RWPE2 (cell line): ENCODE measurements around the gene OR2AE1.

Source experiments
- ATAC-seq: fragments of 200-7000 bp; cut with Tn5 transposase; 3 replicates; pipeline ENCODE4 v1.9.1; 2021; ENCODE audit warnings: low read depth
- DNase-seq: peaks from one replicate; pipeline ENCODE4 v3.0.0-alpha.2; 2020; ENCODE audit warnings: low spot score
- H3K27ac ChIP-seq: fragments of 450-650 bp; 2 replicates; pipeline ENCODE4 v1.5.1; 2017; ENCODE audit warnings: mild to moderate bottlenecking; ENCODE audit not compliant: poor library complexity, severe bottlenecking
- H3K27me3 ChIP-seq: fragments of 250-450 bp; sonication (Bioruptor Pico); 2 replicates; pipeline ENCODE4 v1.5.1; 2021; ENCODE audit warnings: mild to moderate bottlenecking, moderate library complexity; ENCODE audit not compliant: insufficient read depth, poor library complexity, severe bottlenecking
- H3K36me3 ChIP-seq: fragments of 250-450 bp; sonication (Bioruptor Pico); 2 replicates; pipeline ENCODE4 v1.5.1; 2020; ENCODE audit warnings: low read depth, mild to moderate bottlenecking, moderate library complexity
- H3K4me1 ChIP-seq: fragments of 250-450 bp; sonication (Bioruptor Pico); 2 replicates; pipeline ENCODE4 v1.5.1; 2021; ENCODE audit warnings: mild to moderate bottlenecking, moderate library complexity; ENCODE audit not compliant: insufficient read depth, poor library complexity, severe bottlenecking
- H3K4me3 ChIP-seq: fragments of 250-450 bp; sonication (Bioruptor Pico); 2 replicates; pipeline ENCODE4 v1.5.1; 2021; ENCODE audit warnings: mild to moderate bottlenecking, moderate library complexity; ENCODE audit not compliant: severe bottlenecking
- H3K9me3 ChIP-seq: fragments of 250-450 bp; sonication (Bioruptor Pico); 2 replicates; pipeline ENCODE4 v1.5.1; 2021; ENCODE audit warnings: mild to moderate bottlenecking, moderate library complexity; ENCODE audit not compliant: severe bottlenecking
- TF ChIP-seq, protein P1 (sequence below): fragments of 450-650 bp; IDR thresholded peaks from one replicate; pipeline ENCODE4 v1.5.1; 2017; ENCODE audit warnings: mild to moderate bottlenecking, moderate library complexity; ENCODE audit not compliant: poor library complexity, severe bottlenecking

The OR2AE1 gene

GRCh38 chr7:99837649-99838361, 39.0 kb downstream of the OR2AE1 start:
- DNase-seq (no peak), ATAC-seq (0 out of 3 replicates have a peak, but pooled peaks have one; percentile 44)
- no peaks in the 10 kb centered on the region for H3K4me1 ChIP-seq

GRCh38 chr7:99835189-99835588, 41.6 kb downstream of the OR2AE1 start:
- DNase-seq (no peak), ATAC-seq (no peak)
- Histone ChIP-seq H3K36me3 (no peaks in the 10 kb centered on the region), H3K9me3 (no peaks in the 10 kb centered on the region), H3K27ac (no peak overlapping the region), H3K4me3 (no peak overlapping the region), H3K4me1 (no peaks in the 10 kb centered on the region), H3K27me3 (no peaks in the 10 kb centered on the region)
- TF ChIP-seq, protein P1, sequence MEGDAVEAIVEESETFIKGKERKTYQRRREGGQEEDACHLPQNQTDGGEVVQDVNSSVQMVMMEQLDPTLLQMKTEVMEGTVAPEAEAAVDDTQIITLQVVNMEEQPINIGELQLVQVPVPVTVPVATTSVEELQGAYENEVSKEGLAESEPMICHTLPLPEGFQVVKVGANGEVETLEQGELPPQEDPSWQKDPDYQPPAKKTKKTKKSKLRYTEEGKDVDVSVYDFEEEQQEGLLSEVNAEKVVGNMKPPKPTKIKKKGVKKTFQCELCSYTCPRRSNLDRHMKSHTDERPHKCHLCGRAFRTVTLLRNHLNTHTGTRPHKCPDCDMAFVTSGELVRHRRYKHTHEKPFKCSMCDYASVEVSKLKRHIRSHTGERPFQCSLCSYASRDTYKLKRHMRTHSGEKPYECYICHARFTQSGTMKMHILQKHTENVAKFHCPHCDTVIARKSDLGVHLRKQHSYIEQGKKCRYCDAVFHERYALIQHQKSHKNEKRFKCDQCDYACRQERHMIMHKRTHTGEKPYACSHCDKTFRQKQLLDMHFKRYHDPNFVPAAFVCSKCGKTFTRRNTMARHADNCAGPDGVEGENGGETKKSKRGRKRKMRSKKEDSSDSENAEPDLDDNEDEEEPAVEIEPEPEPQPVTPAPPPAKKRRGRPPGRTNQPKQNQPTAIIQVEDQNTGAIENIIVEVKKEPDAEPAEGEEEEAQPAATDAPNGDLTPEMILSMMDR = no peak

More at GRCh38 chr7:99837649-99838361, 39.0 kb downstream of the OR2AE1 start:
- TF ChIP-seq, protein P1 = peak; percentile 57
- Histone ChIP-seq H3K27me3 (no peaks in the 10 kb centered on the region), H3K4me3 (no peak overlapping the region), H3K9me3 (no peaks in the 10 kb centered on the region), H3K36me3 (no peaks in the 10 kb centered on the region), H3K27ac (no peak overlapping the region)

DNA sequence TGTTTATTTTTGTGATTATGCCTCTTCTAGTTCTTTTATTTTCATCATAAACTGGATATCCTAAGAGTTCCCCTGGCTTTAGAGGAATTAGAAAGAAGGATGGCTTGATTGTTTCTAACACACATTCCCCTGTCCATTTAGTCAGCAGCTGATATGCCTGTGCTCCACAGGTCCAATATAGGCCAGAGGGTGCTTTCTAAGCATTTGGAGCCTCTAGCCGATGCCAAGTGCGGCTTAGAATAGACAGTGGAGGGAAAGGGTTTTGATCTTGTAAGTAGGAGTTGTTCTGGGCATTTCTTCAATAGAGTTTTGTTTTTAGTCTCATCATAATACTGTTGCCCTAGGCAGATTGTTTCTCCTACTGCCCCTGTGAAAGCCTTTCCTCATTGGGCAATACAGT, 42.5 kb downstream of the OR2AE1 start:
- no peaks in the 10 kb centered on the region for H3K4me1 ChIP-seq
- no peaks in the 10 kb centered on the region for H3K27me3 ChIP-seq
- no peaks in the 10 kb centered on the region for H3K9me3 ChIP-seq
- ATAC-seq (no peak), DNase-seq (no peak)
- no peak overlapping the region for H3K27ac ChIP-seq
- H3K4me3 ChIP-seq = no peak overlapping the region
- TF ChIP-seq, protein P1 = no peak
- H3K36me3 ChIP-seq = no peaks in the 10 kb centered on the region

DNA sequence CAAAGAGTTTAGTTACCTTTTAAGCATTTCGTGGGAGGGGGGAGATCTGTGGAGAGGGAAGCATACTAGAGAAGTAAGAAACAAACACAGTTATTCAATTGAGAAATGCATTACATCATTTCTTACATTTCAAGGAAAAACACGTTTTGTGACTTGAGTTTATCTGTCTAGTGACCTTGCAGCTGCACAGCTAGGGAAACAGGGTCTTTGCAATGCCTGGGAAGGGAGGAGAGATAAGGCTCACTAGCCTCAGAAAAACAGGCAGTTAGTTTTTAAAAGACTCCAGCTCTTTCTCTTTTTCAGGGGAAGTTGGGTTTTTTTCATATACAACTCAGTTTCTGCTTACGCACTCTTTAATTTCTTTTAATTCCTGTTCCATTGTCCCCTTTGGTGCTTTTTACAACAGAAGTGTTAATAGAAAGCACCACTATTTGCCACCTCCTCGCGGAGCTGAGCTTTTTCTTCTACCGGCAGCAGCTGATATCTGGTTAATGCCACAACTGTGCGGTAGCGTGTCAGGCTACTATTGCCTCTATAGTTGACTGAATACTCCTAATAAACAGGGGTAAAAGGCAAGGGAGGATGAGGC, 43.5 kb downstream of the OR2AE1 start:
- ATAC-seq = no peak
- Histone ChIP-seq H3K4me3 (no peak overlapping the region), H3K27ac (no peak overlapping the region)

More for the DNA sequence above, 43.5 kb downstream of the OR2AE1 start:
- TF ChIP-seq, protein P1 = no peak
- Histone ChIP-seq H3K9me3 (no peaks in the 10 kb centered on the region), H3K36me3 (no peaks in the 10 kb centered on the region), H3K4me1 (no peaks in the 10 kb centered on the region), H3K27me3 (no peaks in the 10 kb centered on the region)
- no peak for DNase-seq
